Upper lobe of left lung (tissue), 6 donors: ENCODE measurements around the gene CCT6B. TPM values are rescaled to one million over a fixed set of nuclear protein-coding genes. Genes with fewer than 3 reads are reported as not detected.

Experiments used
- ATAC-seq, 2 donors: fragments of 200-7000 bp; cut with Tn5 transposase; one replicate each; pipeline ENCODE4 v1.9.1; 2022; ENCODE audit warnings: mild to moderate bottlenecking in 2 of 2, moderate library complexity in 2 of 2; ENCODE audit not compliant: low FRiP score in 2 of 2
- DNase-seq, 2 donors: peaks; one replicate each; pipeline ENCODE4 v3.0.0-alpha.2; 2019 to 2020
- H3K27ac ChIP-seq, 4 donors: fragments of 200-600 bp; sonication (generic); one replicate each; pipeline ENCODE4 v1.5.1; 2016 to 2019
- H3K27me3 ChIP-seq, 4 donors: fragments of 200-600 bp; sonication (generic); one replicate each; pipeline ENCODE4 v1.5.1; 2017 to 2019
- H3K36me3 ChIP-seq, 4 donors: fragments of 200-600 bp; sonication (generic); one replicate each; pipeline ENCODE4 v1.5.1; 2016 to 2019
- H3K4me1 ChIP-seq, 4 donors: fragments of 200-600 bp; sonication (generic); one replicate each; pipeline ENCODE4 v1.5.1; 2018 to 2019
- H3K4me3 ChIP-seq, 4 donors: fragments of 200-600 bp; sonication (generic); one replicate each; pipeline ENCODE4 v1.5.1; 2017 to 2019; ENCODE audit warnings: mild to moderate bottlenecking in 2 of 4, moderate library complexity in 1 of 4
- H3K9me3 ChIP-seq, 4 donors: fragments of 200-600 bp; sonication (generic); one replicate each; pipeline ENCODE4 v1.5.1; 2018 to 2019
- CTCF ChIP-seq, 6 experiments: fragments of 450-650 bp in 4 of 6; fragments of 200-600 bp in 2 of 6; sonication (generic) in 2 of 6; IDR thresholded peaks; one replicate each; pipeline ENCODE4 v1.5.1; 2016 to 2019; ENCODE audit warnings: antibody characterized with exemption in 6 of 6
- EP300 ChIP-seq, 4 donors: sonication (generic); formaldehyde crosslinking; IDR thresholded peaks; one replicate each; pipeline ENCODE4 v1.5.1; 2017; ENCODE audit warnings: antibody characterized with exemption in 4 of 4, control low read depth in 2 of 4
- POLR2A ChIP-seq, 4 donors: fragments of 450-650 bp; IDR thresholded peaks; one replicate each; pipeline ENCODE4 v1.5.1; 2016 to 2017; ENCODE audit warnings: antibody characterized with exemption in 4 of 4, mild to moderate bottlenecking in 2 of 4
- POLR2AphosphoS5 ChIP-seq, 2 donors: sonication (generic); formaldehyde crosslinking; IDR thresholded peaks; one replicate each; pipeline ENCODE4 v1.5.1; 2017; ENCODE audit warnings: antibody characterized with exemption in 2 of 2
- whole genome bisulfite sequencing, 2 donors: methylation state at CpG; one replicate each; pipeline ENCODE4 v1.1.5; 2017 to 2018; 5-methylcytosine and 5-hydroxymethylcytosine counted together
- total RNA-seq, 6 donors: library from RNA; depleted of rRNA in 4 of 6; stranded (reverse); fragments of >200 nt in 4 of 6; gene quantifications; one replicate each; pipeline versions ENCODE4 v1.1.0 to v1.2.1, GENCODE V29; 2016 to 2021
- donor health status: DM: no; HTN: no; CAD: no; lungs with moderate emphysema.
- donor health status: DM: no; HTN: yes; CAD: no; lungs with severe emphysema.

The CCT6B gene
- total RNA-seq, 6 donors from 2014 or later, result 0.54 to 4.5 (median 1.7) TPM

DNA sequence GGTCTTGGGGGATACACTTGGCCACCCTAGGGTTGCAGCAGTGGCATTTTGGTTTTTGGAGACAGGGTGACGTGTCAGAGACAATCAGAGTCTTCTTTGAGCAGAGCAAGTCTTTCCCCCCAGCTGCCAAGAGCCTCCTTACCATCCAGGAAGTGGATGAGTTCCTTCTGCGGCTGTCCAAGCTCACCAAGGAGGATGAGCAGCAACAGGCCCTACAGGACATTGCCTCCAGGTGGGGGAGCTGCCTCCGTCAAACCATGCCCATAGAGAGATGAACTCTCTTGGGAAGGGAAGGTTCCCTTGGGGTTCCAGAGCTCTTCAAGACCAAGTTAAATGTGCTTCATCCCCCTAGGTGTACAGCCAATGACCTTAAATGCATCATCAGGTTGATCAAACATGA, 30.3 kb upstream of the CCT6B start:
- Histone ChIP-seq H3K27ac (peak overlapping the region in 3 of 4 donors; percentile 24 to 61 (median 54)), H3K36me3 (peaks cover 4 to 95% (median 51%) of the 10 kb centered on the region in 4 donors), H3K4me3 (no peak overlapping the region), H3K4me1 (peaks cover 0 to 11% (median 5%) of the 10 kb centered on the region in 4 donors), H3K27me3 (no peaks in the 10 kb centered on the region), H3K9me3 (no peaks in the 10 kb centered on the region)
- WGBS, 2 donors, result 75 to 87% methylated on average over 1 to 3 of the region's 3 CpGs
- no peak for ATAC-seq
- TF ChIP-seq POLR2A (IDR thresholded peaks at IDR 0.05), result no peak
- no peak for TF ChIP-seq POLR2AphosphoS5 (IDR thresholded peaks at IDR 0.05)
- no peak for TF ChIP-seq EP300 (IDR thresholded peaks at IDR 0.05)
- no peak for TF ChIP-seq CTCF (IDR thresholded peaks at IDR 0.05)
- no peak for DNase-seq

GRCh38 chr17:34990921-34991365, 29.7 kb upstream of the CCT6B start:
- ATAC-seq, result peak in 1 of 2 donors; percentile 9
- no peaks in the 10 kb centered on the region for H3K9me3 ChIP-seq
- H3K36me3 ChIP-seq, result peaks cover 4 to 95% (median 52%) of the 10 kb centered on the region in 4 donors
- TF ChIP-seq CTCF (IDR thresholded peaks at IDR 0.05) (no peak), POLR2AphosphoS5 (IDR thresholded peaks at IDR 0.05) (peak in 1 of 2 donors; percentile 14), POLR2A (IDR thresholded peaks at IDR 0.05) (no peak), EP300 (IDR thresholded peaks at IDR 0.05) (no peak)
- H3K27ac ChIP-seq, result peak overlapping the region in 3 of 4 donors; percentile 24 to 61 (median 54)
- no peak overlapping the region for H3K4me3 ChIP-seq
- H3K27me3 ChIP-seq, result no peaks in the 10 kb centered on the region
- peaks cover 0 to 11% (median 4%) of the 10 kb centered on the region in 4 donors for H3K4me1 ChIP-seq
- 48 to 54% methylated on average over 6 of the region's 6 CpGs for WGBS, 2 donors
- no peak for DNase-seq

GRCh38 chr17:34989473-34989872, 28.2 kb upstream of the CCT6B start:
- Histone ChIP-seq H3K4me1 (peaks cover 0 to 11% (median 4%) of the 10 kb centered on the region in 4 donors), H3K36me3 (peaks cover 4 to 87% (median 43%) of the 10 kb centered on the region in 4 donors), H3K27me3 (no peaks in the 10 kb centered on the region), H3K4me3 (no peak overlapping the region), H3K27ac (no peak overlapping the region), H3K9me3 (no peaks in the 10 kb centered on the region)
- TF ChIP-seq POLR2A (IDR thresholded peaks at IDR 0.05), result no peak
- 92 to 94% methylated on average over 9 to 10 of the region's 10 CpGs for whole genome bisulfite sequencing, 2 donors
- DNase-seq (no peak), ATAC-seq (no peak)

GRCh38 chr17:34988644-34989043, 27.4 kb upstream of the CCT6B start:
- H3K9me3 ChIP-seq, result no peaks in the 10 kb centered on the region
- peaks cover 0 to 11% (median 4%) of the 10 kb centered on the region in 4 donors for H3K4me1 ChIP-seq
- no peak for TF ChIP-seq POLR2A (IDR thresholded peaks at IDR 0.05)
- peaks cover 4 to 85% (median 36%) of the 10 kb centered on the region in 4 donors for H3K36me3 ChIP-seq
- DNase-seq (no peak), ATAC-seq (no peak)
- H3K27ac ChIP-seq, result no peak overlapping the region
- H3K27me3 ChIP-seq, result no peaks in the 10 kb centered on the region
- no peak overlapping the region for H3K4me3 ChIP-seq
- 78 to 80% methylated on average over 2 of the region's 2 CpGs for WGBS, 2 donors

GRCh38 chr17:34987232-34987631, 26.0 kb upstream of the CCT6B start:
- H3K4me1 ChIP-seq, result peaks cover 2 to 24% (median 4%) of the 10 kb centered on the region in 4 donors
- no peak for DNase-seq
- TF ChIP-seq EP300 (IDR thresholded peaks at IDR 0.05), result no peak
- TF ChIP-seq POLR2A (IDR thresholded peaks at IDR 0.05), result no peak
- TF ChIP-seq POLR2AphosphoS5 (IDR thresholded peaks at IDR 0.05), result no peak
- no peak for TF ChIP-seq CTCF (IDR thresholded peaks at IDR 0.05)
- no peaks in the 10 kb centered on the region for H3K27me3 ChIP-seq
- WGBS, 2 donors, result 79 to 82% methylated on average over 2 of the region's 2 CpGs
- H3K27ac ChIP-seq, result no peak overlapping the region
- peaks cover 4 to 81% (median 26%) of the 10 kb centered on the region in 4 donors for H3K36me3 ChIP-seq
- ATAC-seq, result no peak
- no peak overlapping the region for H3K4me3 ChIP-seq
- no peaks in the 10 kb centered on the region for H3K9me3 ChIP-seq
